NB4 (cell line): ENCODE results near the gene TYW1.
"Not testable (repeated sequence)": the region's sequence is repeated elsewhere in the genome, so short reads cannot be mapped to it uniquely, and the experiment has no call there.

Experiments used
- MYC ChIP-seq: IDR thresholded peaks from 2 replicates; pipeline ENCODE4 v1.6.1; 2011; ENCODE audit warnings: low read depth, low read length
- POLR2A ChIP-seq: IDR thresholded peaks from 2 replicates; pipeline ENCODE4 v1.6.1; 2011; ENCODE audit warnings: mild to moderate bottlenecking; ENCODE audit not compliant: insufficient read length; ENCODE audit errors: extremely low read depth

DNA sequence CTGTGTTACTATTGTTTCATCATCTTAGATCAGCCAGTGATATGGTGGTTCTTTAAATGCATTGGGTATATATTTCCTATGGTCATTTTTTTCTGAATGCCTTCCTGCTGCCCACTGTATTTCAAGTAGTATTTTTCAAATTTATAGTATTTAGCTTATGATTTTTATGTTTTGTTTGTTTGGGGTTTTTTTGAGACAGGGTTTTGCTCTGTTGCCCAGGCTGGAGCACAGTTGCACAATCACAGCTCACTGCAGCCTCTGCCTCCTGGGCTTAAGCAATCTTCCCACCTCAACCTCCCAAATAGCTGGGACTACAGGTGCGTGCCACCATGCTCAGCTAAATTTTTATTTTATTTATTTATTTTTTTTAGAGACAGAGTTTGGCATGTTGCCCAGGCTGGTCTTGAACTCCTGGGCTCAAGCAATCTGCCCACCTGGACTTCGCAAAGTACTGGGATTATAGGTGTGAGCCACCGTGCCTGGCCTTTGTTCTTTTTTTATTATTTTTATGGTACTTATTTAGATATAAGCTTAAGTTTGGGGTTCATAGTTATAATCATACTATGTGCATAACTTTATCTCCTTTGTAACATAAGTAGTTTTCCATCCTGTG, 149.1 kb downstream of the TYW1 start:
- not testable (repeated sequence) for TF ChIP-seq MYC, POLR2A
